GM21390 (cell line): ENCODE results near the gene SEC14L1.

ENCODE experiments used
- ATAC-seq: cut with Tn5 transposase; IDR thresholded peaks from one replicate; pipeline ENCODE4 v1.9.1; 2021; ENCODE audit not compliant: unreplicated experiment

Gene SEC14L1

DNA sequence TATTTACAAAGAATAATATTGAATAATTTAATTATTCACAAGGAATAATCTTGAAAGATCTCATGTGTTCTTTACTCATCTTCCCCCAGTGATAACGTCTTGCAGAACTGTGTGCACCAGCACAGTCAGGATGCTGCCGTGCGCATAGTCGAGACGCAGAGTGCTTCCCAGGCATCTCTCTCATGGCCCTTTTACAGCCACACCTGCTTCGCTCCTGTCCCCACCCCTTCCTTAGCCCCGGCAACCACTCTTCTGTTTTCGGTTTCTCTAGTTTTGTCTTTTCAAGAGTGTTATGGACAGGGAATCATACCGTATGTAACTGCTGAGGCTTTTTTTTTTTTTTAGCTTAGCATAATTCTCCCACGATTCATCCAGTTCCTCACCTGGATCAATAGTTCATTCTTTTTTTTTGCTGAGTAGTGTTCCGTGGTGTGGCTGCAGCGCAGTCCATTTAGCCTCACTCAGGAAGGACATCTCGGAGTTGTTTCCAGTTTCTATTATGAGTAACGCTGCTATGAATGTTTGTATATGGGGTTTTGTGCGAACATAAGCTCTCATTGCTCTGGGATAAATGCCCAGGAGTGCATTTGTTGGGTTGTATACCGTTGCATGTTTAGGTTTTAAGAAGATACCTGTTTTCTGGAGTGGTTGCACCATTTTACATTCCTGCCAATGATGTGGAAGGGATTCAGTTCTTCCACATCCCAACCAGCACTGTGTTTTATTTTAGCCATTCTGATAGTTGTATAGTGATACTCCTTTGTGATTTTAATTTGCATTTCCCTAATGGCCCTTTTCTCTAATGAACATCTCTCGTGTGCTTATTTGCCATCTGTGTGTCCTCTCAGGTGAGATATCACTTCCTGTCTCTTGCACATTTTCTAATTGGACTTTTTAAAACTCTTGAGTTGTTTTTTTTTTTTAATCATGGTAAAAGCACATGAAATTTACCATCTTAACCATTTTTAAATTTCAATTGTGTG is 47.6 kb downstream of the SEC14L1 start:
- ATAC-seq: no peak

- ATAC-seq: peak; percentile 65
Measured at GRCh38 chr17:77189148-77189547, 48.4 kb downstream of the SEC14L1 start.

GRCh38 chr17:77190576-77190975 is 49.8 kb downstream of the SEC14L1 start:
- ATAC-seq: no peak

GRCh38 chr17:77191244-77191643 is 50.5 kb downstream of the SEC14L1 start:
- ATAC-seq: no peak

DNA sequence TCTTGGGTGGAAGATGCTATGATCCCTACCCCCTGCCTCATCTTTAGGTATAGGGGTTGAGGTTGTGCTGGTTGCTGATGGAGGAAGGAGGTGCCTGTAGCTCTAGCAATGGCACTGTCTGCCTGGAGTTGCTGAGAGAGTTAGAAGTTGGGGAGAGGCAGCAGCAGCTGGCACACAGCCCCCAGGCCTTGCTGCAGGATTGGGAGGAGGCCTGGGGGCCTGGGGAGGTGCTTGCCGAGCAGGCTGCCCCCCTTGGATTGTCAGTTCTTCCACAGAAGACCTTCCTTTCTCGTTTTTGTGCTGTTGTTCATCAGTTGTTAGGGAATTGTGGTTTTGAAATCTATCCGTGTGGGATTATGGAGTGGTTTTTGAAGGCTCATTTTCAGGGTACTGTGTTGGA is 52.9 kb downstream of the SEC14L1 start:
- ATAC-seq: no peak

GRCh38 chr17:77194179-77194578 is 53.4 kb downstream of the SEC14L1 start:
- no peak for ATAC-seq

DNA sequence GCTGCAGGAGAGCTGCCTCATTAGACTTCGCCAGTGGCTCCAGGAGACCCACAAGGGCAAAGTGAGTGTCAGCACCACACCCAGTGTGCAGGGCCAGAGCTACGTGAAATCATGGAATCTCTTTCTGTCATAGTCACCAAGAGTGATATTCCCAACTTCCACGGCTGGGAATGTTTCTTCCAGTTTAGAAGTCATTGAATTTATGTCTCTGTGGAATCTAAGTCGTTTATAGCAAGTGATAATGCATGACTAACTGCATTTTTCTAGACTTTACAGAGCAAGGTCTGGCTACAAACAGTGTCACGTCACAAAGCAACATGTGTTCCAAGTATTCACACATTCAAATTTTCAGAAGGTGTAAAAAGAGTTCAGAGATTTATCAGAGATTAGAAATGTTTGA is 55.5 kb downstream of the SEC14L1 start:
- ATAC-seq: no peak

GRCh38 chr17:77197115-77197514 is 56.3 kb downstream of the SEC14L1 start:
- ATAC-seq: no peak

DNA sequence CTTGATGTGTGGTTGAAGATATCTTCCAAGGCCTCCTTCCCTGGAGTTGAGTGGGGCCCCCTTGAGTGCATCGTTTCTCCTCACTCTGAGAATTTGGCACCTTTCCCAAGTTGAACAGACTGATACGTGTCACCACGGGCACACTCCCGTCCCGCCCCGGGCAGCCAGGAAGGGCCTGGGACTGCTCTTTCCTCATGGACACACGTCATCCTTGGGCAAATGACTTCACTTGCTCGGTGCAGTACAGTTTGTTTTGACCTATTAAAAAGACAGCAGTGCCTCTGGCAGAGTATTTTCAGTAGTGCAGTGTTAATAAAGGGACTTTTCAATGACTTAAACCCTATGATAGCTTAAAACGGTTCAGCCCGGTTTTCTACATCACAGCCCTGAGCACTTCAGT is 59.9 kb downstream of the SEC14L1 start:
- no peak for ATAC-seq

DNA sequence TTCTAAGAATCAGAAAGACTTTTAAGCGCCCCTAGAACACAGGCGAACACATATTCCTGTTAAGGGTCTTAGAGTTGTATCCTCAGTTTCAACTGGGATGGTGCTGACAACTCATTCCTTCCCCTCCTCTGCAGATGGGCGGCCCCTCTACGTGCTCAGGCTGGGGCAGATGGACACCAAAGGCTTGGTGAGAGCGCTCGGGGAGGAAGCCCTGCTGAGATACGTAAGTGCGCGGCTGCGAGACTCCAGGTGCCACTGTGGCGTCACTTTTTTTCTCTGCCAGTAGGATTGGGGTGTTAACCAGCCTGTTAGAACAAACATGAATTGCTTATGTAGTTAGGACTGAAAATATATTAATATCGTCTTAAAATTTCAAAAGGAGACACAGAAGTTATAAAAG is 62.7 kb downstream of the SEC14L1 start:
- ATAC-seq: no peak

DNA sequence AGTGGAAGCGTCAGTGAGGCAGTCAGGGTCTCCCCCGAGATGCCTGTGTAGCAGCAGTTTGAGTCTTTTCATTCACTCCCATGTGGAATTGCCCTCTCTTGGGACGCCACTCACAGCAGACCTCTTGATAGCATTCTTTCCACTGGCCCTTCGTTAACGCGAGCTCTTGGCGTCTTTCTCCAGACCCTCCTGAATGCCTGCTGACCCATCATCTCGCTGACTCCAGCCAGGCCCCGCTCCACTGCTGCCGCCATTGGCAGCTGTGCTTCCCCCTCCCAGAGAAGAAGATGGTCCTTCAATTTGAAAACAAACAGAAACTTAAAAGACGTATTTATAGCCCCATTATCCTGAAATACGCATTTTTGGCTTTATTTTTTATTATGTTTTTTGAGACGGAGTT is 63.1 kb downstream of the SEC14L1 start:
- no peak for ATAC-seq

DNA sequence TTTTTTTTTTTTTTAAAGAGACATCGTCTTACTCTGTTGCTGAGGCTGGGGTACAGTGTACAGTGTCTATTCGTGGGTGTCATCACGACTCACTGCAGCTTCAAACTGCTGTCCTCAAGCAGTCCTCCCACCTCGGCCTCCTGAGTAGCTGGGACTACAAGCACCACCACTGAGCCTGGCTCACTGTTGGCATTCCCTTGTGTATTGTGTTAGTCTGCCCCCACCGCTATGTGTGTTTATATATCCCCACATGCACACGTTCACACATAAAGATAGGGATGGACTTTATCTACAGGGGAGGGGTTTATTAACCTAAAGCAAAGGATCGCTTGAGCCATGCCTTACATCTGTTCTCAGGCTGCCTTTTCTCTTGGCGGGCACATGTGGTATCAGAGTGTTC is 63.8 kb downstream of the SEC14L1 start:
- ATAC-seq: no peak

DNA sequence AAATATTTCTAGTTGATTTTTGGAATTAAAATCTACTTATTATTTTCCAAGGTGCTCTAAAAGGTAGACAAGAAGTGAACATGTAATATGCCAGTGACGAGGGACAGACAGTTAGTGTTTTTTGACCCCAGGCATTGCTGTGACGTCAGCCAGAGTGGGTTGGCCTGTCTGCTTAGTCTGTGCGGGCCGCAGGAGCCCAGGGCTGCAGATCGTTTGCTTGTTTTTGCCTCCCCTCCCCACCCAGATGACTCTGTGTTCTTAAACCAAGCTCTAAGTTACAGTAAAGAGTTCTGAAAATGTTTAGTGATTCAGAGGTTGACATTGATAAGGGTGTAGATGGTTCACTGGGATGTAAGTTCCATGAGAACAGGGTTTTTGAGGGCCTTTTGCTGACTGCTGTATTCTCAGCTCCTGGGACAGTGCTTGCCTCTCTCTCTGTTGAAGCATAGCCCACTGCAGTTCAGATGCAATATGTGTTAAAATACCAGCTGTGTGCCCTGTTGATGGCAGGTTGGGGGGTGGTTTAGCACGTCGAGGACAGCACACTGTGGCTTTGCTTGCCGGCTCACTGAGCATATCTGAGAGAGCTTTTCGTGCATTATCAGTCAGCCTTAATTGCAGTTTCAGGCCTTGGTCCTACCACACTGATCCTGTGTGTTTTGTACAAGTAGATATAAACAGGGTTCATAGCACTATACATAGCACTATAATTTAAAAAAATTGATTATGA is 64.8 kb downstream of the SEC14L1 start:
- no peak for ATAC-seq

DNA sequence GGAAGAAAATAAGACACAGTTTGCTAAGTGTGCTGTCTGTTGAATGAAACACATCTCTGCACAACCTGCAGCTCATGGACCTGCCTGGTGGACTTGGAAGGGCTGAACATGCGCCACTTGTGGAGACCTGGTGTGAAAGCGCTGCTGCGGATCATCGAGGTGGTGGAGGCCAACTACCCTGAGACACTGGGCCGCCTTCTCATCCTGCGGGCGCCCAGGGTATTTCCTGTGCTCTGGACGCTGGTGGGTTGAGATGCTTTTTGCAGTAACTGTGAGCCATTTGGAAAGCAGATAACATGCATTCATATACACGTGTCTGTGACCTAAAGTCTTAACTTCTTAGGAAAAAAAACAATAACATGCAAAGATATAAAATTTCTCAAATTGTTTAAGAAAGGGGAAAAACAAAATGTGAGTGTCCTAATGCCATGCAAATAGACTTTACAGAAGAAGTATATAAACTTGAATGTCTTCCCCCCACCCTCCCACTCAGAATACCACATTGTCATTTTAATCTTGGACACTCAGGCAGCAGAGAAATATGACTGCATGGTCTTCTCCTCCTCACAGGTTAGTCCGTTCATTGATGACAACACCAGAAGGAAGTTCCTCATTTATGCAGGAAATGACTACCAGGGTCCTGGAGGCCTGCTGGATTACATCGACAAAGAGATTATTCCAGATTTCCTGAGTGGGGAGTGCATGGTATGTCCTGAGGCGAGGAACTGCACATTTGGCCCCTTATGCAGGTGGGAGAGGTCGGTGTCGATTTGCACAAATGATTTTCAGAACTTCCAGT is 65.6 kb downstream of the SEC14L1 start:
- ATAC-seq: no peak

- ATAC-seq: no peak
Measured at GRCh38 chr17:77207689-77208216, 67.0 kb downstream of the SEC14L1 start.

DNA sequence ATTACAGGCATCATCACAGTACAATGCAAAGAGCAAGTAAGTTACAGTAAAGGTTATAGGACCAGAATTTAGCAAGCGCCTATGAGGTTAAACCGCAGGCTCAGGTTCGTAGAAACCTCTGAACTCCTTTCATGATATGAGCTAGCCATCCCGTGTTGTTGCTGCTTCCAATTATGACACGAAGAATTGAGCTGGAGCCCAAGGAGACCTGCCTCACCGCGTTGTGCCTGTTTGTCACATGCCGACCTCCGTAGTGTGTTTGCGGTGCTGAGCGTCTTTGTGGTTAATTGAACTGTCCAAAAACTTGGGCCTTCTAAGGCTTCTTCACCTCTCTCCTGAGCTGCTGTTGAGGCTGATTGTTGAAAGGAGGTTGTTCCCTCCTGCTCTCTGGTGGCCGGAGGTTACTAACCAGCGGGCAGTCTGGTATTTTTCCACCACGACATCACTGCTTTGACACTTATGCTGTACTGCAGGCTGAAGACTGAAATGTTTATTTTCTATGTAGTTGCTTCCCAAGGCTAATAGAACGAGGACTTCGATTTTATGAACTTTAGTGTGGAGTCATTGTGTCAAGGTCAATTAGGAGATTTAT is 67.5 kb downstream of the SEC14L1 start:
- no peak for ATAC-seq

- no peak for ATAC-seq
Measured at GRCh38 chr17:77208856-77209255, 68.1 kb downstream of the SEC14L1 start.

DNA sequence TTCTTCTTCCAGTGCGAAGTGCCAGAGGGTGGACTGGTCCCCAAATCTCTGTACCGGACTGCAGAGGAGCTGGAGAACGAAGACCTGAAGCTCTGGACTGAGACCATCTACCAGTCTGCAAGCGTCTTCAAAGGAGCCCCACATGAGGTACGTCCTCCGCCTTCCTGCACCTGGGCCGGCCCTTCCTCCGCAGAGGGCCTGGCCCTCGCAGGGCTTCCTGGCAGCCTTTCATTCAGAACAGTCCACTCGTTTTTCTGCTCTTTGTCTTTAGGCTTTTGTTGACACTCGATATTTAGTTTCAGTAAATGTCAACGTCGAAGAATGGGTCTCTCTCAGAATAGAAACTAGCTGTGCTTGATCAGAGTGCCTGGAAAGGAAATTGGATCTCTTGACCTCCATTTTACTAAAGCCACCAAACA is 68.6 kb downstream of the SEC14L1 start:
- no peak for ATAC-seq

- no peak for ATAC-seq
Measured at GRCh38 chr17:77210331-77210730, 69.6 kb downstream of the SEC14L1 start.

- no peak for ATAC-seq
Measured at GRCh38 chr17:77210946-77211541, 70.3 kb downstream of the SEC14L1 start.
